NT2/D1 (cell line): Measurements from ENCODE around the gene CLTA.

Experiments
- DNase-seq: peaks from one replicate; pipeline ENCODE4 v3.0.0-alpha.2; 2011; ENCODE audit warnings: low read depth, low spot score
- H3K27me3 ChIP-seq: 2 replicates; pipeline ENCODE4 v1.6.0; 2011; ENCODE audit warnings: mild to moderate bottlenecking; ENCODE audit not compliant: insufficient read length, insufficient read depth
- H3K36me3 ChIP-seq: 2 replicates; pipeline ENCODE4 v1.6.1; 2011; ENCODE audit warnings: mild to moderate bottlenecking, low read length, mixed read lengths; ENCODE audit not compliant: insufficient read depth, insufficient read length
- H3K4me1 ChIP-seq: 2 replicates; pipeline ENCODE4 v1.5.1; 2011; ENCODE audit not compliant: insufficient read depth, insufficient read length
- H3K4me3 ChIP-seq: 2 replicates; pipeline ENCODE4 v1.5.1; 2011; ENCODE audit warnings: low read depth; ENCODE audit not compliant: insufficient read length
- H3K9ac ChIP-seq: 2 replicates; pipeline ENCODE4 v1.6.0; 2011; ENCODE audit warnings: low read depth; ENCODE audit not compliant: insufficient read length
- H3K9me3 ChIP-seq: 2 replicates; pipeline ENCODE4 v1.5.1; 2011; ENCODE audit warnings: mild to moderate bottlenecking, low read length; ENCODE audit not compliant: insufficient read depth
- SUZ12 ChIP-seq: IDR thresholded peaks from 2 replicates; pipeline ENCODE4 v1.6.1; 2011; ENCODE audit not compliant: insufficient read length, insufficient read depth; ENCODE audit errors: extremely low read depth
- YY1 ChIP-seq: IDR thresholded peaks from 2 replicates; pipeline ENCODE4 v1.6.1; 2011; ENCODE audit not compliant: insufficient read length, insufficient read depth
- ZNF274 ChIP-seq: IDR thresholded peaks from 2 replicates; pipeline ENCODE4 v1.6.1; 2011; ENCODE audit warnings: mild to moderate bottlenecking, low read depth, low read length

The CLTA gene

GRCh38 chr9:36211510-36211909 lies 20.8 kb downstream of the CLTA start:
- Histone ChIP-seq H3K4me1 (peaks cover 4% of the 10 kb centered on the region), H3K9ac (no peak overlapping the region), H3K36me3 (peaks cover 91% of the 10 kb centered on the region), H3K4me3 (no peak overlapping the region), H3K9me3 (no peaks in the 10 kb centered on the region), H3K27me3 (no peaks in the 10 kb centered on the region)
- no peak for DNase-seq
- TF ChIP-seq SUZ12 (no peak), ZNF274 (no peak), YY1 (no peak)

- Histone ChIP-seq H3K4me1 (peaks cover 2% of the 10 kb centered on the region), H3K36me3 (peaks cover 88% of the 10 kb centered on the region), H3K9me3 (no peaks in the 10 kb centered on the region), H3K4me3 (no peak overlapping the region), H3K9ac (no peak overlapping the region), H3K27me3 (no peaks in the 10 kb centered on the region)
- DNase-seq: no peak
- TF ChIP-seq SUZ12 (no peak), YY1 (no peak), ZNF274 (no peak)
Observed at GRCh38 chr9:36213387-36213786, 22.7 kb downstream of the CLTA start.

GRCh38 chr9:36213989-36214388 lies 23.3 kb downstream of the CLTA start:
- Histone ChIP-seq H3K27me3 (no peaks in the 10 kb centered on the region), H3K36me3 (peaks cover 88% of the 10 kb centered on the region), H3K4me1 (peaks cover 2% of the 10 kb centered on the region), H3K9ac (no peak overlapping the region), H3K4me3 (no peak overlapping the region), H3K9me3 (no peaks in the 10 kb centered on the region)
- TF ChIP-seq ZNF274 (no peak), SUZ12 (no peak), YY1 (no peak)
- DNase-seq: no peak

- Histone ChIP-seq H3K9ac (no peak overlapping the region), H3K4me1 (peaks cover 2% of the 10 kb centered on the region), H3K27me3 (no peaks in the 10 kb centered on the region), H3K4me3 (no peak overlapping the region), H3K9me3 (no peaks in the 10 kb centered on the region), H3K36me3 (peaks cover 88% of the 10 kb centered on the region)
- DNase-seq: no peak
- TF ChIP-seq SUZ12 (no peak), YY1 (no peak), ZNF274 (no peak)
Observed at GRCh38 chr9:36214571-36214970, 23.9 kb downstream of the CLTA start.

GRCh38 chr9:36217256-36217968 lies 26.7 kb downstream of the CLTA start:
- no peak overlapping the region for H3K9ac ChIP-seq
- H3K36me3 ChIP-seq: peaks cover 84% of the 10 kb centered on the region
- H3K4me3 ChIP-seq: no peak overlapping the region
- peaks cover 2% of the 10 kb centered on the region; the same call in 1 of the 2 replicates for H3K9me3 ChIP-seq
- no peak for TF ChIP-seq ZNF274
- no peak for TF ChIP-seq SUZ12
- no peak for TF ChIP-seq YY1
- DNase-seq: no peak
- H3K4me1 ChIP-seq: no peaks in the 10 kb centered on the region
- no peaks in the 10 kb centered on the region for H3K27me3 ChIP-seq

GRCh38 chr9:36218011-36218410 lies 27.3 kb downstream of the CLTA start:
- peaks cover 6% of the 10 kb centered on the region; the same call in 1 of the 2 replicates for H3K9me3 ChIP-seq
- H3K36me3 ChIP-seq: peaks cover 84% of the 10 kb centered on the region
- TF ChIP-seq YY1: no peak
- no peak overlapping the region for H3K4me3 ChIP-seq
- no peaks in the 10 kb centered on the region for H3K27me3 ChIP-seq
- H3K4me1 ChIP-seq: no peaks in the 10 kb centered on the region
- DNase-seq: no peak
- H3K9ac ChIP-seq: no peak overlapping the region

GRCh38 chr9:36218411-36218901 lies 27.7 kb downstream of the CLTA start:
- DNase-seq: no peak
- Histone ChIP-seq H3K4me3 (no peak overlapping the region), H3K36me3 (peaks cover 84% of the 10 kb centered on the region), H3K9me3 (peaks cover 6% of the 10 kb centered on the region; the same call in 1 of the 2 replicates), H3K4me1 (no peaks in the 10 kb centered on the region), H3K27me3 (no peaks in the 10 kb centered on the region), H3K9ac (no peak overlapping the region)
- TF ChIP-seq ZNF274 (no peak), YY1 (no peak), SUZ12 (no peak)
